HG03025 (cell line): Measurements from ENCODE around the gene PCDH11X.
A peak's percentile ranks its signal among the peaks of the same experiment; 100 is the strongest.
"Not testable (repeated sequence)": the region's sequence is repeated elsewhere in the genome, so short reads cannot be mapped to it uniquely, and the experiment has no call there.

ENCODE experiments used
- ATAC-seq: cut with Tn5 transposase; IDR thresholded peaks from one replicate; pipeline ENCODE4 v1.9.1; 2021; ENCODE audit warnings: mild to moderate bottlenecking, moderate library complexity; ENCODE audit not compliant: unreplicated experiment, low FRiP score

Gene PCDH11X

GRCh38 chrX:91779135-91779534, at the start of gene PCDH11X:
PCDH11X (plus strand) TSS chrX:91779375; CDS start chrX:91835505, 56,130 bp downstream.
- not testable (repeated sequence) for ATAC-seq

- ATAC-seq: not testable (repeated sequence)
Measured at GRCh38 chrX:91747446-91747845, 31.7 kb upstream of the PCDH11X start.

GRCh38 chrX:91753022-91753421, 26.2 kb upstream of the PCDH11X start:
- not testable (repeated sequence) for ATAC-seq

- ATAC-seq: peak; percentile 97
Measured at GRCh38 chrX:91770619-91771488, 8.3 kb upstream of the PCDH11X start.

GRCh38 chrX:91773943-91774342, 5.2 kb upstream of the PCDH11X start:
- ATAC-seq: not testable (repeated sequence)

- not testable (repeated sequence) for ATAC-seq
Measured at GRCh38 chrX:91780008-91780407, 833 bp downstream of the PCDH11X start.

GRCh38 chrX:91780698-91781097, 1.5 kb downstream of the PCDH11X start:
- not testable (repeated sequence) for ATAC-seq

- not testable (repeated sequence) for ATAC-seq
Measured at GRCh38 chrX:91781553-91782298, 2.6 kb downstream of the PCDH11X start.

- not testable (repeated sequence) for ATAC-seq
Measured at GRCh38 chrX:91782825-91783224, 3.6 kb downstream of the PCDH11X start.

GRCh38 chrX:91817537-91817936, 38.4 kb downstream of the PCDH11X start:
- not testable (repeated sequence) for ATAC-seq

GRCh38 chrX:91825321-91825720, 46.1 kb downstream of the PCDH11X start:
- ATAC-seq: not testable (repeated sequence)
